Measurements from ENCODE around the gene FYN.

The FYN gene

GRCh38 chr6:111848262-111848812 is 24.9 kb downstream of the FYN start:
- in situ Hi-C loops (cut with MboI; ENCODE audit: low pct_unique_long_range_greater_than_20kb, low sequenced_read_pairs, unreplicated experiment): no loop called here
- DNase-seq (ENCODE audit: low spot score): no peak
- TF ChIP-seq, protein P1, sequence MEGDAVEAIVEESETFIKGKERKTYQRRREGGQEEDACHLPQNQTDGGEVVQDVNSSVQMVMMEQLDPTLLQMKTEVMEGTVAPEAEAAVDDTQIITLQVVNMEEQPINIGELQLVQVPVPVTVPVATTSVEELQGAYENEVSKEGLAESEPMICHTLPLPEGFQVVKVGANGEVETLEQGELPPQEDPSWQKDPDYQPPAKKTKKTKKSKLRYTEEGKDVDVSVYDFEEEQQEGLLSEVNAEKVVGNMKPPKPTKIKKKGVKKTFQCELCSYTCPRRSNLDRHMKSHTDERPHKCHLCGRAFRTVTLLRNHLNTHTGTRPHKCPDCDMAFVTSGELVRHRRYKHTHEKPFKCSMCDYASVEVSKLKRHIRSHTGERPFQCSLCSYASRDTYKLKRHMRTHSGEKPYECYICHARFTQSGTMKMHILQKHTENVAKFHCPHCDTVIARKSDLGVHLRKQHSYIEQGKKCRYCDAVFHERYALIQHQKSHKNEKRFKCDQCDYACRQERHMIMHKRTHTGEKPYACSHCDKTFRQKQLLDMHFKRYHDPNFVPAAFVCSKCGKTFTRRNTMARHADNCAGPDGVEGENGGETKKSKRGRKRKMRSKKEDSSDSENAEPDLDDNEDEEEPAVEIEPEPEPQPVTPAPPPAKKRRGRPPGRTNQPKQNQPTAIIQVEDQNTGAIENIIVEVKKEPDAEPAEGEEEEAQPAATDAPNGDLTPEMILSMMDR (IDR thresholded peaks at IDR 0.05; ENCODE audit: extremely low read depth, insufficient read depth, missing control alignments): no peak

DNA sequence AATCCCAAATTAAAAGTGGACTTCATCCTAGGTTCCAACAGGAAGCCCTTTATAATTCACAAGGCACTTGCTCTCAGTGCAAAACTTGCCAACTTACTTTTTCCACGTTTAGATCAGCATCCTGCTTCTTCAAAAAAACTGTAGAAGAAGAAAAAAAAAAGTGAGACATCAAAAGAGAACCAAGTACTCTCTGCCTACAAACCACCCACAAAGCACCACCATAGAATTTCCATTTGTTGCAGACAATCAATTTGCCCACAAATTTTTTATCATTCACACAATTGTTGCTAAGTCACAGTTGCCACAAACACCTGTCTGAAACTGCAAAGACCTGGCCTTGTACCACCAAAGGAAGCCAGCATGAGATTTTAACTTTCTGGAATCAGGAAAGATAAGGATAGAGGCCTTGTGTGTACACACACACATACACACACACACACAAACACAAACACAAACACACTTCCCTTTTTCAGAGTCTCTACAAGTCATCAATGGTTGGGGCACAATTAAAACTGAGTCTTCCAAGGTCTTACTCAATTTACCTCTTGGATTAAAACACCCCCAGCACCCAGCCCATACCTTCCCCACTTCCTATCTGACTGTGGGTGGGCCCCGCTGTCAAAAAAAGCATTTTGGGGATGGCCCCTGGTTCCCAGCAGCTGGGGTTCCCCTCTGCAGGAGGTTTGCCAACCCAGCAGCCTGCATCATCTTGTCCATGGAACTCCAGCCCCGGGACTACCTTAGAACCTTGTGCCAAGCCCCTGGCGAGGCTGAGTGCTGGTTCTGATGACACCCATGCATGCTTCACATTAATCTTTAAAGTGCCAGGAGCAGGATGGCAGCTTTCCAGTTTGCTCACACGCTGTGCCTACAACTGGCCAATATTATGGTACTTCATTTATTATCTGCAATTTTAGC is 26.5 kb downstream of the FYN start:
- in situ Hi-C loops (cut with MboI; ENCODE audit: low pct_unique_long_range_greater_than_20kb, low sequenced_read_pairs, unreplicated experiment): no loop called here

DNA sequence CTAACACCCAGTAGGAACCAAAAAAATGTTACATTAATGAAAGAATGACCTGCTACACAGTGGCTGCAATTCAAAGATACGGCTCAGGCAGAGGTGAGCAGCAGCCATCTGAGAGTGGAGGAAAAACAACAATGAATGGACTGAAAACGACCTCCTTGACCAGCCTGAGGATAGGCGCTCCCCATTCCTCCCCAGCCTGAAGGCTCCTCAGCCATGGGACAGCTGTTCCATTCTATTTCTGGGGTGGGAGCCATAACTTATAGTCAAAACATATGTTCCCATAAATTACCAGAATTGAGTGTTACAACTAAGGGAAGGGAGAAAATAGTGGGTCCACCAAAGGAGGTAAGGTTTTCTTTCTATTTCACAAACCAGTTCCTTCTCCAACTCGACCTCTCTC is 27.2 kb downstream of the FYN start:
- no peak for DNase-seq (ENCODE audit: low spot score)
- TF ChIP-seq, protein P1 (IDR thresholded peaks at IDR 0.05; ENCODE audit: extremely low read depth, insufficient read depth, missing control alignments): no peak
- in situ Hi-C loops (cut with MboI; ENCODE audit: low pct_unique_long_range_greater_than_20kb, low sequenced_read_pairs, unreplicated experiment): no loop called here

More for the DNA sequence above, 26.5 kb downstream of the FYN start:
- DNase-seq (ENCODE audit: low spot score): no peak
- TF ChIP-seq, protein P1 (IDR thresholded peaks at IDR 0.05; ENCODE audit: extremely low read depth, insufficient read depth, missing control alignments): no peak

- in situ Hi-C loops (cut with MboI; ENCODE audit: low pct_unique_long_range_greater_than_20kb, low sequenced_read_pairs, unreplicated experiment): no loop called here
- TF ChIP-seq, protein P1 (IDR thresholded peaks at IDR 0.05; ENCODE audit: extremely low read depth, insufficient read depth, missing control alignments): no peak
- DNase-seq (ENCODE audit: low spot score): peak; percentile 56
Measured at GRCh38 chr6:111845441-111845871, 27.8 kb downstream of the FYN start.

DNA sequence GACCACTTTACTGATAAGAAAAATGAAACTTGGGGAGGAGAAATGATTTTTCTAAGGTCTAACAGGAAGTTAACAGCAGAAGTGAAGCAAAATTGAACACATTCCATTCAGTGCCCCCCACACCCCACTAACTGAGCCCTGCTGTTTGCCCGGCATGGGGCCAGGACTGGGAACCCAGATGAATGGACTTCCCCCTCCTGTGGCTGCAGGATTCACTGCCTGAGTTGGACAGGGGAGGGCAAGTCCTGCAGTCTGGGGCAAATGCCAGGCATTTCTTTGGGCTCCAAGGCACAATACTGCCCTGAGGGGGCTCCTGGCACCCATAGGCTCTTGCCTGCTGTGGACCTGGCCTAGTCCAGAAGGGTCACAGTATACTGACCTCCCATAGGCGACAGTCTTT is 28.3 kb downstream of the FYN start:
- TF ChIP-seq, protein P1 (IDR thresholded peaks at IDR 0.05; ENCODE audit: extremely low read depth, insufficient read depth, missing control alignments): no peak
- no peak for DNase-seq (ENCODE audit: low spot score)
- in situ Hi-C loops (cut with MboI; ENCODE audit: low pct_unique_long_range_greater_than_20kb, low sequenced_read_pairs, unreplicated experiment): no loop called here

- no peak for DNase-seq (ENCODE audit: low spot score)
- TF ChIP-seq, protein P1 (IDR thresholded peaks at IDR 0.05; ENCODE audit: extremely low read depth, insufficient read depth, missing control alignments): no peak
- in situ Hi-C loops (cut with MboI; ENCODE audit: low pct_unique_long_range_greater_than_20kb, low sequenced_read_pairs, unreplicated experiment): no loop called here
Measured at GRCh38 chr6:111844376-111844775, 28.9 kb downstream of the FYN start.
